GM19025 (cell line): ENCODE data around the gene FAM240A.

Experiments used
- ATAC-seq: cut with Tn5 transposase; IDR thresholded peaks from one replicate; pipeline ENCODE4 v1.9.1; 2021; ENCODE audit warnings: mild to moderate bottlenecking, low read depth, moderate library complexity; ENCODE audit not compliant: unreplicated experiment

Gene FAM240A

GRCh38 chr3:46671541-46672348, 59.4 kb downstream of the FAM240A start:
- ATAC-seq: no peak

DNA sequence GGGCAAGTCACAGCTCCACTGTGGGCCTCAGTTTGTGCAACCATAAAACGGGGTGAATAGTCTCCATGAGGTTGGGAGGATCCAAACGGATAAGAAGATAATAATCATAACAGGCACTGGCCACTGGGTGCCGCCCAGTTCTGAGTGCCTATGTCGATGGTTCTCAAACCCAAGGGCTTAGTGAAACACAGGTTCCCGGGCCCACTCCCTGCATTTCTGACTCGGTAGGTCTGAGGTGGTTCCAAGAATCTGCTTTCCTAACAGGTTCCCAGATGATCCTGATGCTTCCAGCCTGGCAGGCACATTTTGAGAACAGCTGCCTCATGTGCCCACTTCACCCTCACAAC, 60.0 kb downstream of the FAM240A start:
- no peak for ATAC-seq

DNA sequence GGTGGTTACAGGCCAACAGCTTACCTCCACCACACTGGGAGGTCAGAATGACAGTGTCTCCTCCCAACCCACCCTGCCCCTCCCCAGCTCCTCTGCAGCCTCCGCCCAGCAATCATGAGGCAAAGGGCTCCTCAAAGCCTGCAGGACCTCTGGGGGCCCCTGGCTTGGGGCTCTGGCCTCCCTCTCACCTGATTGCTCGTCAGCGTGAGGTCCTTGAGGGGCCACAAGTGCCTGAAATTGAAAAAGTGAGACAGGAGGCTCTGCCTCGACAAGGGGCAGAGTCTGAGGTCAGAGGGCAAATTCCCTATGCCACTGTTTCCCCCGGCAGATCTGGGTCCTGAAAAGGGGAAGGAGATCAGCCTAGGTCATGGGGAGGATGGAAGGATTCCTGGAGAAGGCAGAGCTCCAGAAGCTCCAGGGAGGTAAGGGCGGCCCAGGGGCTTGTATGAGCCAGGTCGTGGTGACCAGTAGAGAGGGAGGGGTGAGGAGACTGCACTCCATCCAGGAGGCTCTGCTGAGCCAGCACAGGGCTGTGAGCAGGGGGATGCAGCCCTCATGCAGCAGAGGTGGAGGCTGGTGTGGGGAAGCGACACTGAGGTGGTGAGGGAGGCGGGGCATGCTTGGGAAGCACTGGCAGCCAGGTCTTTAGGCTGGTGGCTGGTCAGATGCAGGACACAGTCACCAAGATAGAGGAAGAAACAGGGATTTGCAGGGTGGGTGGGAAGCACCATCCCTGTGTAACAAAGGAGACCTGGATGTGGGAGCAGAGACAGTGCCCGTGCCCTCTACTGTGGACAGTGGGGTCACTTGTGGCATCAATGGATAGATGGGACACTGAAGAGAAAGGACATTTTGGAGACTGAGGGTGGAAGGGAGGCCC, 61.1 kb downstream of the FAM240A start:
- no peak for ATAC-seq

- ATAC-seq: no peak
These were observed 61.9 kb downstream of the FAM240A start for GRCh38 chr3:46674031-46674845.

- no peak for ATAC-seq
These were observed 63.1 kb downstream of the FAM240A start for GRCh38 chr3:46675426-46675825.
